OCI-LY1 (cell line): ENCODE measurements around the gene BMP7.

Experiments used
- H2AFZ ChIP-seq: fragments of 200-600 bp; sonication (generic), shearing (Covaris generic); 2 replicates; pipeline ENCODE4 v1.6.0; 2014; ENCODE audit warnings: antibody characterized with exemption, mild to moderate bottlenecking, low read length
- H3F3A ChIP-seq: fragments of 200-600 bp; sonication (generic), shearing (Covaris generic); 2 replicates; pipeline ENCODE4 v1.6.0; 2014; ENCODE audit warnings: mild to moderate bottlenecking, antibody characterized with exemption, low read length, moderate library complexity; ENCODE audit not compliant: insufficient read depth
- H3K27ac ChIP-seq: fragments of 200-600 bp; sonication (generic); 2 replicates; pipeline ENCODE4 v1.5.1; 2014; ENCODE audit warnings: low read length, mixed run types, mild to moderate bottlenecking, low read depth; ENCODE audit not compliant: poor library complexity, severe bottlenecking
- H3K27me3 ChIP-seq: fragments of 200-600 bp; sonication (generic); 2 replicates; pipeline ENCODE4 v1.6.0; 2014; ENCODE audit warnings: antibody characterized with exemption, mild to moderate bottlenecking, low read length, moderate library complexity; ENCODE audit not compliant: insufficient read depth
- H3K36me3 ChIP-seq: fragments of 200-600 bp; sonication (generic); 2 replicates; pipeline ENCODE4 v1.6.1; 2014; ENCODE audit warnings: mild to moderate bottlenecking, antibody characterized with exemption, low read length, moderate library complexity, mixed read lengths; ENCODE audit not compliant: insufficient read depth
- H3K4me1 ChIP-seq: fragments of 200-600 bp; sonication (generic); 2 replicates; pipeline ENCODE4 v1.5.1; 2014; ENCODE audit warnings: mild to moderate bottlenecking, low read length, moderate library complexity; ENCODE audit not compliant: insufficient read depth, severe bottlenecking
- H3K4me2 ChIP-seq: fragments of 200-600 bp; sonication (generic), shearing (Covaris generic); 2 replicates; pipeline ENCODE4 v1.6.1; 2014; ENCODE audit warnings: low read length
- H3K4me3 ChIP-seq: fragments of 200-600 bp; sonication (generic); 2 replicates; pipeline ENCODE4 v1.5.1; 2014; ENCODE audit warnings: low read length, low read depth, mild to moderate bottlenecking, mixed read lengths; ENCODE audit not compliant: poor library complexity, severe bottlenecking
- H3K79me2 ChIP-seq: fragments of 200-600 bp; shearing (Covaris generic); 2 replicates; pipeline ENCODE4 v1.6.1; 2016; ENCODE audit warnings: mixed run types, low read length, mixed read lengths; ENCODE audit not compliant: insufficient read depth
- H3K9ac ChIP-seq: fragments of 200-600 bp; sonication (generic), shearing (Covaris generic); 2 replicates; pipeline ENCODE4 v1.6.1; 2014; ENCODE audit warnings: mild to moderate bottlenecking, low read length, mixed read lengths
- H3K9me2 ChIP-seq: fragments of 200-600 bp; sonication (generic), shearing (Covaris generic); 2 replicates; pipeline ENCODE4 v1.6.1; 2014; ENCODE audit warnings: low read depth, mild to moderate bottlenecking, low read length, mixed read lengths
- H3K9me3 ChIP-seq: fragments of 200-600 bp; shearing (Covaris generic); 2 replicates; pipeline ENCODE4 v1.6.1; 2014; ENCODE audit warnings: low read length, mixed read lengths
- H4K20me1 ChIP-seq: fragments of 200-600 bp; sonication (generic), shearing (Covaris generic); 2 replicates; pipeline ENCODE4 v1.6.0; 2016; ENCODE audit warnings: mild to moderate bottlenecking, low read length; ENCODE audit not compliant: insufficient read depth
- EZH2 ChIP-seq: fragments of 200-600 bp; sonication (generic), shearing (Covaris generic); IDR thresholded peaks from 2 replicates; pipeline ENCODE4 v1.8.0; 2017; ENCODE audit warnings: borderline replicate concordance, mixed run types, mild to moderate bottlenecking, antibody characterized with exemption, low read length, moderate library complexity, mixed read lengths
- TF ChIP-seq, protein P1 (sequence below): fragments of 200-600 bp; sonication (generic), shearing (Covaris generic); IDR thresholded peaks from 2 replicates; pipeline ENCODE4 v1.5.1; 2017; ENCODE audit warnings: mild to moderate bottlenecking, antibody characterized with exemption, low read length, moderate library complexity, mixed read lengths

Gene BMP7

GRCh38 chr20:57173041-57173440, 93.4 kb downstream of the BMP7 start:
- Histone ChIP-seq H2AFZ (no peak overlapping the region), H3K9me2 (no peaks in the 10 kb centered on the region), H3K9ac (no peak overlapping the region), H3K9me3 (no peaks in the 10 kb centered on the region), H3K4me3 (no peak overlapping the region), H3K36me3 (peaks cover 98% of the 10 kb centered on the region), H3K79me2 (no peaks in the 10 kb centered on the region), H3K27me3 (no peaks in the 10 kb centered on the region), H3K27ac (no peak overlapping the region), H4K20me1 (no peaks in the 10 kb centered on the region), H3K4me1 (no peaks in the 10 kb centered on the region), H3K4me2 (no peak overlapping the region), H3F3A (0 out of 2 replicates have a peak, but pooled peaks cover 3% of the 10 kb centered on the region)
- TF ChIP-seq EZH2: no peak
- TF ChIP-seq, protein P1, sequence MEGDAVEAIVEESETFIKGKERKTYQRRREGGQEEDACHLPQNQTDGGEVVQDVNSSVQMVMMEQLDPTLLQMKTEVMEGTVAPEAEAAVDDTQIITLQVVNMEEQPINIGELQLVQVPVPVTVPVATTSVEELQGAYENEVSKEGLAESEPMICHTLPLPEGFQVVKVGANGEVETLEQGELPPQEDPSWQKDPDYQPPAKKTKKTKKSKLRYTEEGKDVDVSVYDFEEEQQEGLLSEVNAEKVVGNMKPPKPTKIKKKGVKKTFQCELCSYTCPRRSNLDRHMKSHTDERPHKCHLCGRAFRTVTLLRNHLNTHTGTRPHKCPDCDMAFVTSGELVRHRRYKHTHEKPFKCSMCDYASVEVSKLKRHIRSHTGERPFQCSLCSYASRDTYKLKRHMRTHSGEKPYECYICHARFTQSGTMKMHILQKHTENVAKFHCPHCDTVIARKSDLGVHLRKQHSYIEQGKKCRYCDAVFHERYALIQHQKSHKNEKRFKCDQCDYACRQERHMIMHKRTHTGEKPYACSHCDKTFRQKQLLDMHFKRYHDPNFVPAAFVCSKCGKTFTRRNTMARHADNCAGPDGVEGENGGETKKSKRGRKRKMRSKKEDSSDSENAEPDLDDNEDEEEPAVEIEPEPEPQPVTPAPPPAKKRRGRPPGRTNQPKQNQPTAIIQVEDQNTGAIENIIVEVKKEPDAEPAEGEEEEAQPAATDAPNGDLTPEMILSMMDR: no peak

DNA sequence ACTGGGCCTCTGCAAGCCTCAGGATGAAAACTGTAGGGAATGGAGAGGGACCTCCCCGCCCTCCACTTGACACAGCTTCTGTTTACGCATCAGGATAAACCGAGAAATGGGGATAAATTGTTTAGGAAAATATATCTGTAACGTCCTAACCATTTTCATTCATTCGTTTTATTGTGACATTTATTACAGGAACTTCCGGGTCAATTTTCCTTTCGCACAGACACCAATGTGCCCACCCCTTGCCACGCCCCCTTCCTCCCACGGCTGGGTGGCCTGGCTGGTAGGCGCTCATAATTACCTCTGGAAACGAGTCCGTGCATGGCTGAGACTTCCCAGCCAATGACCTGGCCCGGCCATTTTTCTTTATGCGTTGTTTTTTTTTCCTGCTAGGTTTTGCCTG, 96.1 kb downstream of the BMP7 start:
- Histone ChIP-seq H3K27ac (no peak overlapping the region), H3K4me2 (no peak overlapping the region), H3K4me3 (no peak overlapping the region), H3K79me2 (no peaks in the 10 kb centered on the region), H3K4me1 (no peaks in the 10 kb centered on the region), H3F3A (0 out of 2 replicates have a peak, but pooled peaks cover 5% of the 10 kb centered on the region), H3K9me2 (no peaks in the 10 kb centered on the region), H3K27me3 (no peaks in the 10 kb centered on the region), H3K36me3 (peaks cover 81% of the 10 kb centered on the region), H4K20me1 (no peaks in the 10 kb centered on the region), H3K9ac (no peak overlapping the region), H3K9me3 (no peaks in the 10 kb centered on the region), H2AFZ (no peak overlapping the region)
- TF ChIP-seq, protein P1: no peak
- no peak for TF ChIP-seq EZH2

DNA sequence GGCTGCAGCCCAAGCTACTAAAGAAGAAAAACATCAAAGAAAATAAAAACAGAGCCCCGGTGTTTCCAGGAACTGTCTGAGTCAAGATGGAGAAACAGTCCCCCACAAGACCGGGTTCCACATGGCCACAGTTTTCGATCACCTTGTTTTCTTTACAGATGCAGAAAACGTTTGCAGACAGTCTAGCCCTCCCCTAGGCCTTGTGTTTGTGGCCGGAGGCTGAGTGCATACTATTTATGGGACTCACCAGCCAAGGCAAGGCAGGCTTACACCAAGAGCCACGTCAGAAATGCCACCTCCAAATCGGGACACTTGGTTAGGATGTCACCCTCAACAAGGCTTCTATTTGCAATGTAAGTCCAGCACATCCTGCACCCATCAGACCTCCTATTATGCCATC, 97.3 kb downstream of the BMP7 start:
- peaks cover 69% of the 10 kb centered on the region for H3K36me3 ChIP-seq
- no peaks in the 10 kb centered on the region for H3K4me1 ChIP-seq
- H4K20me1 ChIP-seq: no peaks in the 10 kb centered on the region
- no peaks in the 10 kb centered on the region for H3K9me2 ChIP-seq
- H3K4me3 ChIP-seq: no peak overlapping the region
- H3K9ac ChIP-seq: no peak overlapping the region
- no peak overlapping the region for H3K27ac ChIP-seq
- TF ChIP-seq, protein P1: no peak
- TF ChIP-seq EZH2: no peak
- H3K79me2 ChIP-seq: no peaks in the 10 kb centered on the region
- no peaks in the 10 kb centered on the region for H3K27me3 ChIP-seq
- H3F3A ChIP-seq: 0 out of 2 replicates have a peak, but pooled peaks cover 5% of the 10 kb centered on the region
- no peak overlapping the region for H2AFZ ChIP-seq
- no peaks in the 10 kb centered on the region for H3K9me3 ChIP-seq
- no peak overlapping the region for H3K4me2 ChIP-seq
